HG02885 (cell line): Measurements from ENCODE around the gene SLC23A2.

Experiments
- ATAC-seq: cut with Tn5 transposase; IDR thresholded peaks from one replicate; pipeline ENCODE4 v1.9.1; 2021; ENCODE audit warnings: mild to moderate bottlenecking; ENCODE audit not compliant: unreplicated experiment, poor library complexity

The SLC23A2 gene

GRCh38 chr20:4805663-4806449, 195.5 kb downstream of the SLC23A2 start:
- ATAC-seq, result no peak

GRCh38 chr20:4802527-4802926, 198.8 kb downstream of the SLC23A2 start:
- no peak for ATAC-seq
